Thyroid gland (tissue), 4 donors: ENCODE data around the gene PSRC1. TPM values are rescaled to one million over a fixed set of nuclear protein-coding genes. Genes with fewer than 3 reads are reported as not detected.

ENCODE experiments used
- DNase-seq, 2 donors: peaks; one replicate each; pipeline ENCODE4 v3.0.0-alpha.2; 2019
- H3K27ac ChIP-seq, 3 donors: fragments of 200-600 bp; sonication (generic); 1 replicate in 2 of 3; 2 replicates in 1 of 3; pipeline ENCODE4 v1.5.1; 2016 to 2019; ENCODE audit warnings: mild to moderate bottlenecking in 1 of 3, moderate library complexity in 1 of 3
- H3K27me3 ChIP-seq: fragments of 200-600 bp; sonication (generic); one replicate; pipeline ENCODE4 v1.5.1; 2019
- H3K36me3 ChIP-seq, 2 donors: fragments of 200-600 bp; sonication (generic); one replicate each; pipeline ENCODE4 v1.5.1; 2016 to 2019
- H3K4me1 ChIP-seq, 2 donors: fragments of 200-600 bp; sonication (generic); one replicate each; pipeline ENCODE4 v1.5.1; 2017 to 2019
- H3K4me3 ChIP-seq, 3 donors: fragments of 200-600 bp; sonication (generic); replicated peaks in 1 of 3; 1 replicate in 2 of 3; 2 replicates in 1 of 3; pipeline ENCODE4 v1.5.1; 2016; ENCODE audit warnings: mild to moderate bottlenecking in 1 of 3
- H3K9me3 ChIP-seq: fragments of 200-600 bp; sonication (generic); one replicate; pipeline ENCODE4 v1.5.1; 2017
- POLR2A ChIP-seq, 2 donors: fragments of 450-650 bp; IDR thresholded peaks; one replicate each; pipeline ENCODE4 v1.6.1; 2017; ENCODE audit warnings: antibody characterized with exemption in 2 of 2, mild to moderate bottlenecking in 2 of 2, moderate library complexity in 1 of 2
- WGBS, 2 donors: methylation state at CpG; one replicate each; pipeline ENCODE4 v1.1.5; 2017; 5-methylcytosine and 5-hydroxymethylcytosine counted together
- intact Hi-C: fragments of 100-400 bp; cut with DNase I; formaldehyde crosslinking; loops from one replicate; pipeline ENCODE4 v1.15.1; 2023
- total RNA-seq, 4 donors: library from RNA; depleted of rRNA; stranded (reverse); fragments of >200 nt; gene quantifications; one replicate each; pipeline ENCODE4 v1.2.3, GENCODE V29; 2016
- TF ChIP-seq, protein P1 (sequence below), 6 experiments: fragments of 200-600 bp in 3 of 6; fragments of 450-650 bp in 3 of 6; sonication (generic) in 3 of 6; IDR thresholded peaks; one replicate each; pipeline ENCODE4 v1.5.1; 2016 to 2019; ENCODE audit warnings: antibody characterized with exemption in 6 of 6, mild to moderate bottlenecking in 2 of 6, inconsistent platforms in 1 of 6, moderate library complexity in 1 of 6

Gene PSRC1
- total RNA-seq, 4 donors from 2014 or later = 1.0 to 4.0 (median 2.2) TPM

DNA sequence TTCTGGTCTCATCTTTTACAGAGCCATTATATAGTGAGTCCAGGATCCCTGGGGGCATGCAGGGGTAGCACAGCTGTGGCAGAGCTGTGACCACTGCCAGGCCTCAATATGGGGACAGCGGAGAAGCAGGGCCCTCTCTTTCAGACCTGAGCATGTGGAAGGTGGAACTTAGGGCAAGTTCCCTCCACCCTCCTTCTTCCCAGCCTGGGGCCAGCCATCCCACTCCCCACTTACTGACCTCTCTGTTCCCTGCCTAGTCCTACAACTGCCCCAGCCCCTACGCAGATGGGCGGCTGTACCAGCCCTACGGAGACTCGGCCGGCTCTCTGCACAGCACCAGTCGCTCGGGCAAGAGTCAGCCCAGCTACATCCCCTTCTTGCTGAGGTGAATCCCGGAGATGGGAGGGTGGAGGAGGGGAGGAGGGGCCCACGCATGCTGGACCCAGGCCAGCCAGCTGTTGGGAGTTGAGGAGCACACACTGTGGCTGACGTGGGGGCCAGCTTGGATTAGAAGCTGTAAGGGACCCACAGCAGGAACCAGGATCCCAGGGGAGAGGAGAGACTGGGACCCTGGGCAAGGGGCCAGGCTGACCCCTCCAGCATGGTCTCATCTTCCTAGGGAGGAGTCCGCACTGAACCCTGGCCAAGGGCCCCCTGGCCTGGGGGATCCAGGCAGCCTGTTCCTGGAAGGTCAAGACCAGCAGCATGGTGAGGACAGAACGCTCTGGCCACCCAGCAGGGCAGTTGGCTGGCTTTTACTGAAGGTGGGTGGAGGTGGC is 10.7 kb downstream of the PSRC1 start:
- TF ChIP-seq POLR2A (IDR thresholded peaks at IDR 0.05) = no peak
- TF ChIP-seq, protein P1, sequence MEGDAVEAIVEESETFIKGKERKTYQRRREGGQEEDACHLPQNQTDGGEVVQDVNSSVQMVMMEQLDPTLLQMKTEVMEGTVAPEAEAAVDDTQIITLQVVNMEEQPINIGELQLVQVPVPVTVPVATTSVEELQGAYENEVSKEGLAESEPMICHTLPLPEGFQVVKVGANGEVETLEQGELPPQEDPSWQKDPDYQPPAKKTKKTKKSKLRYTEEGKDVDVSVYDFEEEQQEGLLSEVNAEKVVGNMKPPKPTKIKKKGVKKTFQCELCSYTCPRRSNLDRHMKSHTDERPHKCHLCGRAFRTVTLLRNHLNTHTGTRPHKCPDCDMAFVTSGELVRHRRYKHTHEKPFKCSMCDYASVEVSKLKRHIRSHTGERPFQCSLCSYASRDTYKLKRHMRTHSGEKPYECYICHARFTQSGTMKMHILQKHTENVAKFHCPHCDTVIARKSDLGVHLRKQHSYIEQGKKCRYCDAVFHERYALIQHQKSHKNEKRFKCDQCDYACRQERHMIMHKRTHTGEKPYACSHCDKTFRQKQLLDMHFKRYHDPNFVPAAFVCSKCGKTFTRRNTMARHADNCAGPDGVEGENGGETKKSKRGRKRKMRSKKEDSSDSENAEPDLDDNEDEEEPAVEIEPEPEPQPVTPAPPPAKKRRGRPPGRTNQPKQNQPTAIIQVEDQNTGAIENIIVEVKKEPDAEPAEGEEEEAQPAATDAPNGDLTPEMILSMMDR (IDR thresholded peaks at IDR 0.05) = no peak
- no peak for DNase-seq
- Histone ChIP-seq H3K4me1 (peaks cover 30 to 32% of the 10 kb centered on the region in 2 donors), H3K27ac (peak overlapping the region in 1 of 3 donors; percentile 12), H3K9me3 (no peaks in the 10 kb centered on the region), H3K4me3 (no peak overlapping the region), H3K27me3 (no peaks in the 10 kb centered on the region), H3K36me3 (peaks cover 12 to 24% of the 10 kb centered on the region in 2 donors)
- WGBS, 2 donors = 87 to 97% methylated on average over 11 to 13 of the region's 13 CpGs
- intact Hi-C loops = no loop called here

DNA sequence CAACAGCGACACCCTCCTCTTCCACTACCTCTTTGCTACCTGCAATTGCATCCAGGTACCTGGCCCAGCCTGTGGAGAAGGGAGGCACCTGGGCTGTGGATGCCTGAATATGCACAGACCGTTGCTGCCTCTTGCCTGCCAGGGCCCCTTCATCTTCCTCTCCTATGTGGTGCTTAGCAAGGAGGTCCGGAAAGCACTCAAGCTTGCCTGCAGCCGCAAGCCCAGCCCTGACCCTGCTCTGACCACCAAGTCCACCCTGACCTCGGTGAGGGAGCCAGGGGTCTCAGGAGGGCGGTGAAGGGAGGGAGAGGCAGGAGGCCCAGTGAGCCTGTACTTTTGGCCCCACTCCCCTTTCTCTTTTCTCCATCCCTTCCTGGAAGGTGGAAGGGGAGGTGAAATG is 11.5 kb downstream of the PSRC1 start:
- WGBS, 2 donors = 89 to 96% methylated on average over 6 of the region's 6 CpGs
- intact Hi-C loops = no loop called here

DNA sequence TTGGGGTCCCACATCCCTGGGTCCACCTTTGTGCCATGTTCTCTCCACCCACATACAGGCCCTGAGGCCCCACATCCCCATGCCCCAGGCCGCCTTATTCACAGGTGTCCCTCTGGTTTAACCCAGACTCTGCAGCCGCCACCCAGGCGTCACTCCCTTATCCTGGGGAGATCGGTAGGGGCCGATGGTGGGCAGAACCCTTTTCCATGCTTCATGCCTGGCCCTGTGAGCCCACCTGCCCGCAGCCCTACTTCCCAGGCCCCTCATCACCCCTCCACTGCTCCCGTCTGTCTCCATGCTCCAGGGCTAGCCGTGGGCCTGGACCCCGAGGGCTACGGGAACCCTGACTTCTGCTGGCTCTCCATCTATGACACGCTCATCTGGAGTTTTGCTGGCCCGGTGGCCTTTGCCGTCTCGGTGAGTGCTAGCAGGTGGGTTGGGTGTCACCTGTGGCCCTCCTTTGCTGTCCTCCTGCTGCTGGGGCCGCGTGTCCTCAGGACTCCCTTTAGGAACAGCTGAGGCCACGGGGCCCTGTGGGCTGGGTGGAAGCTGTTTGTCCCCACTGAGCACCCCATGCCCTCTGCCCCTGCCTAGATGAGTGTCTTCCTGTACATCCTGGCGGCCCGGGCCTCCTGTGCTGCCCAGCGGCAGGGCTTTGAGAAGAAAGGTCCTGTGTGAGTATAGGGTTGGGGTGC is 12.2 kb downstream of the PSRC1 start:
- 94 to 95% methylated on average over 17 to 20 of the region's 20 CpGs for WGBS, 2 donors
- TF ChIP-seq POLR2A (IDR thresholded peaks at IDR 0.05) = no peak
- TF ChIP-seq, protein P1 (IDR thresholded peaks at IDR 0.05) = no peak
- Histone ChIP-seq H3K27me3 (no peaks in the 10 kb centered on the region), H3K4me3 (no peak overlapping the region), H3K9me3 (no peaks in the 10 kb centered on the region), H3K27ac (no peak overlapping the region), H3K36me3 (peaks cover 16 to 24% of the 10 kb centered on the region in 2 donors), H3K4me1 (peaks cover 17 to 19% of the 10 kb centered on the region in 2 donors)
- no peak for DNase-seq
- intact Hi-C loops = no loop called here

More for the DNA sequence above, 11.5 kb downstream of the PSRC1 start:
- no peak overlapping the region for H3K27ac ChIP-seq
- H3K4me1 ChIP-seq = peaks cover 24% of the 10 kb centered on the region in 2 donors
- no peak overlapping the region for H3K4me3 ChIP-seq
- H3K9me3 ChIP-seq = no peaks in the 10 kb centered on the region
- peaks cover 12 to 24% of the 10 kb centered on the region in 2 donors for H3K36me3 ChIP-seq
- H3K27me3 ChIP-seq = no peaks in the 10 kb centered on the region
- no peak for TF ChIP-seq POLR2A (IDR thresholded peaks at IDR 0.05)
- TF ChIP-seq, protein P1 (IDR thresholded peaks at IDR 0.05) = no peak
- no peak for DNase-seq

DNA sequence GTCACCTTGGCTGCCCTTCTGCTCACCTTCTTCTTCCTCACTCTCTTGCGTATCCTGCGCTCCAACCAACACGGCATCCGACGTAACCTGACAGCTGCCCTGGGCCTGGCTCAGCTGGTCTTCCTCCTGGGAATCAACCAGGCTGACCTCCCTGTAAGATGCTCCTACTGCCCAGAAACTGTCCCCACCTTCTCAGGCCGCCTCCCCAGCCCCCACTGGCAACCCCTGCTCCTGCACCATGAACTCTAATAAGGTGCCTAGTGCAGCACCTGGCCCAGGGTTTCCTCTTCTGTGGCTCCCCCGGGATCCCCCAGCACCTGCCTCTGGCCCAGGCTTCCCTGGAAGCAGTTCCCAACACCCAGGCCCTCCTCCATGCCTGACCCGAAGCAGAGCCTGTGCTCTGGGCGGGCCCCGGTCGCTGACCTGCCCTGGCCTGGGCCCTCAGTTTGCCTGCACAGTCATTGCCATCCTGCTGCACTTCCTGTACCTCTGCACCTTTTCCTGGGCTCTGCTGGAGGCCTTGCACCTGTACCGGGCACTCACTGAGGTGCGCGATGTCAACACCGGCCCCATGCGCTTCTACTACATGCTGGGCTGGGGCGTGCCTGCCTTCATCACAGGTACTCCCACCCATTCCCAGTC is 12.8 kb downstream of the PSRC1 start:
- Histone ChIP-seq H3K4me1 (peaks cover 11 to 12% of the 10 kb centered on the region in 2 donors), H3K27ac (no peak overlapping the region), H3K9me3 (no peaks in the 10 kb centered on the region), H3K27me3 (no peaks in the 10 kb centered on the region), H3K4me3 (no peak overlapping the region), H3K36me3 (peaks cover 23 to 29% of the 10 kb centered on the region in 2 donors)
- TF ChIP-seq, protein P1 (IDR thresholded peaks at IDR 0.05) = no peak
- TF ChIP-seq POLR2A (IDR thresholded peaks at IDR 0.05) = no peak
- 93 to 97% methylated on average over 16 to 17 of the region's 17 CpGs for WGBS, 2 donors
- no peak for DNase-seq
- intact Hi-C loops = loop anchor here (5.0 to 10.0 kb wide), 2 partner anchors 132 to 265 kb away; partner anchors contain the start of gene GPR61
